NCI-H1436 treated with DMSO at 0.1 percent for 48 hours (cell line): ENCODE results near the gene PTPRM.
A peak's percentile ranks its signal among the peaks of the same experiment; 100 is the strongest.

ENCODE experiments used
- DNase-seq: peaks from one replicate; lab custom pipeline; 2025; lab: John Stamatoyannopoulos, UW

The PTPRM gene

DNA sequence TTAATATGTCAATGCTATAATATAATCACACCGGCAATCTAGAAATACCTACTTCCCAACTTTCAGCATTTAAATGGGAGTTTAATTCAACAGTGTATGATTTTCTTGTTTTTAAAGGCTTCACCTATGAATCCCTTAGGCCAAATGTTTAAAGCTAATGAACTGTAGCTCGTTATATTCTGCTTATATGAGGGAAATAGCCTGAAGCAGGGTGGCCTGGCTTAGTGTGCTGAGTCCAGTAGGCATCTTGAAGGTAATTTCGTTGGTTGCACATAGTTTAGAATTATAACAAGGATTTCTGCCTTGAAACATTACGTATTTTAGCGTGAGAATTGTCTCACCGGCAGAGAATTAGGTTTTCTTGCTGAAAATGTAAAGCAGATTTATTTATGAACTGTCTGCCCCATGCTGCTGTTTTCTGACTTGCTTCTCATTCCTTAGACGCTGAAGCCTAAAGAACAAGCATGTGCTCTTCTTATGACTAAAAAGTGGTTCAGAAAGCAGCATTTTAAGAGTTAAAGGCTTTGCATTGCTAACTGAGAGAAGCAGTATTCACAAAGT, 608.5 kb downstream of the PTPRM start:
- DNase-seq: no peak

DNA sequence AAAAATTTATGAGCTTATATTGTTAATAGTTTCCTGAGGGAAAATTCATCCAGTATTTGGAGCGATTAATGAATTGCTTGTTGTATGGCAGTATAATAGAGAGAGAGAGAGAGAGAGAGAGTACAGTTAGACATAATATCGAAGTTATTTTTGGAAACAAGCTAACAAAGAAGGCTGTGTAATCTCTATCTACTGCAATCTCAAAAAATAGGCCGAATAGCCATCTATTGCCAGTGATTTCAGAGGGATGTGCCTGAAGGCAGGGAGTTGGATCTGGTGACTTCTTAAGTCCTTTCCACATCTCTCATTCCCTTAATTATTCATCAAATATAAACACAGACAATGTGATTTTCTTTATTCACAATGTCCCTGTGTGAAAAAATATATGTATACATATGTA, 609.0 kb downstream of the PTPRM start:
- no peak for DNase-seq

DNA sequence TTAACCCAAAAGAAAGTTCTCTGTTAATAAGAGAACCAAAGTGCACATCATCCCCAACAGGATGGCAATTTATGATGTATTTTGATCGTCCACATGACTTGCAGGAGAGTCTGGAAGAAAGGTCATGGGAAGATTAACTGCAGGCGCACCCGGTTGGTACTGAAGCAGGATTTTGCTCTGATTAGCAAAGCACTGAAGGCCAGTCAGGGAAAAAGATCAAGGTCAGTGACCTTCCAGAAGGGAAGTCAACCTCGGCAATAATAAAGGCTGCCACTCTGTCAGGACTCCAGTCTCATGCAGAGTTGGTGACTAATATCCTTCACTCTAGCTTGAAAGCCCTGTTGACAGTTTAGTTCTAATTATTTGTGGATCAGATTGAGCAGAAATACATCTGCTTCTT, 609.4 kb downstream of the PTPRM start:
- DNase-seq: no peak

DNA sequence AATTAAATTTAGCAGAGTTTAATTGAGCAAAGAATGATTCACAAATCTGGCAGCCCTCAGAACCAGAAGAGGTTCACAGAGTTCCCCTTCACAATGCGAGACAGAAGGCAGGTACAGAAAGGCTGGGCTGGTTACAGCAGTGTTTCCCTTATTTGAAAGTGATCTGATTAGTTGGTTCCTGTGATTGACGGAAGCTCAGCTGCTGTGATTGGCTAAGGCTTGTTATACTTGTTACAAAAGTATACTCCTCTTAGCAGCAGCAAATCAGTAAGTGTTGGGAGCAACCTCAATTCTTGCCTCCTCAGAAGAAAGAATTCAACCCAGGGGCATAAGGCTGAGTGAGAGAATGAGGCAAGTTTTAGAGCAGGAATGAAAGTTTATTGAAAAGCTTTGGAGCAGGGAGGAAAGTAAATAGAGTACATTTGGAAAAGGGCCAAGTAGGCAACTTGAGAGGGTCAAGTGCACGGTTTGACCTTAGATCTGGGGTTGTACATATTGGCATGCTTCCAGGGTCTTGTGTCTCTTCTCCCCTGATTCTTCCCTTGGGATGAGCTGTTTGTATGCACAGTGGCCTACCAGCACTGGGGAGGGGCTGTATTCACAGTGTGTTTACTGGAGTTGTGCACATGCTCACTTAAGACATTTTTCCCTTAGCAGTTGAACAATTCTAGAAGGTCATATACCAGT, 610.4 kb downstream of the PTPRM start:
- DNase-seq: peak; percentile 38

DNA sequence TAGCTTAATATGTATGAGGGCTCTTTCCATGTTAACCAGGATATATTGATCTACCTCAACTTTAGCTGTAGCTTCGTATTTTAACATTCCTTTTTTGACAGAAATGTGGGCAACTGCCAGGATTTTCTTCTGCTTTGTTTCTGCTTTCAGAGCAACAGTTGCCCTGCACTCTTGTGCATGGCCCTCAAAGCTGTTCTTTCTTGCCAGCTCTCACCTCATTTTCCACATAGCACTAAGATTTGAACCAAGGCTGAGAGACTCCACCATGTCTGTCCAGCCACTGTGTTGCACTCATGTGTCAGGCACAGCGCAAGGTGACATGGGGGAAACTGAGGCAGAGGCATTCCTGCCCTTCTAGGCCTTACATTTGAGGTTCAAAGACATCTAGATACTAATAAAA, 619.3 kb downstream of the PTPRM start:
- DNase-seq: no peak

DNA sequence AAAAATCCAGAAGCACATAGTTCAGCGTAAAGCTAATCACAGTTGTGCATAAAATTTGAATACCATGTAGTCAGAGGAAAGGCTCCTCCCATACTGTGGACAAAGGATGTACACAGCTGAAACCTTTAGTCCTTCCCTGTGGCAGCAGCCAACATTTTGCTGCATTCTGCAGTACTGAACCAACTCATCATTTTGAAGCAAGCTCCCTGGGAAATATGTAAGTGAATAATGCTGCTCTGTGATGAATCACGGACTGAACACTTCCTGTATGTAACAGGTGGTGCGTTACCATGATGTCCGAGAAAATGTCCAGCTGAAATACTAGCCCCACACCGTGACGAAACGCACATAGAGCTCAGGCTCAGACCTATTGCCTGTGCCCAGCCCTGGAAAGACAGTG, 621.1 kb downstream of the PTPRM start:
- no peak for DNase-seq

DNA sequence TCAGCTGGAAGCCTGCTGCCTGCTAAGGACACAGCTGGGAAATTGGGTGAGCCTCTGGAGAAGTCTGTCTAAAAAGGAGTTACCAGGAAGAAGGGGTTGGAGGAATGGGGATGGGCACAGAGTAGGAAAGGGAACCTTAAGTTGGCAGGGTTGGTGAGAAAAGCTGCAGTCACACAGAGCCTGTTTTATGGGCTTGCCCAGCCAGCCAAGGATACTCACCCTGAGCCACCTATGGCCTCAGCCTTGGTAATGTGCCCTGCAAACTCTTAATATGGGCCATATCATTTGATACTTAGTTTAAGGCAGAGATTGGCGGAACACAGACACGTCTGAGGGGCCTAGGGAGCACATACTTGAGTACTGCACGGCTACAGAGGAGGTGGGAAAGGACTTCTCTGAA, 623.9 kb downstream of the PTPRM start:
- no peak for DNase-seq

DNA sequence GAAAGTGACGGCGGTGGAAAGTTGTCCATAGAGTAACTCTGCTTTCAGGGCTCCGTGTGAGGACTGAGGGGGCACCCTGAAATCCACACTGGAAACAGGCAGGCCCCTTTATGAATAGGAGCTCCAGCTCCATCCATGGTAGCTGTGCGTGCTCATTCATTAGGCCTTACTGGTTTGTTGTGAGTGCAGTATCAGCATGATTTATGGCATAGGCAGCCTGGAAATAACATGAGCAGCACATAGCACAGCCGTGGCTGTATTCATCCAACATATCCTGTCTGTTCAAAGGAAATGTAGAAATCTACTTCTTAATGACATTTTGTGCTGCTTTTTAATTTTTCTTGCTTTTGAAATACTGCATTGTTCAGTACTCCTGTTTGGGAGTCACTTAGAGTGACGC, 627.3 kb downstream of the PTPRM start:
- no peak for DNase-seq

DNA sequence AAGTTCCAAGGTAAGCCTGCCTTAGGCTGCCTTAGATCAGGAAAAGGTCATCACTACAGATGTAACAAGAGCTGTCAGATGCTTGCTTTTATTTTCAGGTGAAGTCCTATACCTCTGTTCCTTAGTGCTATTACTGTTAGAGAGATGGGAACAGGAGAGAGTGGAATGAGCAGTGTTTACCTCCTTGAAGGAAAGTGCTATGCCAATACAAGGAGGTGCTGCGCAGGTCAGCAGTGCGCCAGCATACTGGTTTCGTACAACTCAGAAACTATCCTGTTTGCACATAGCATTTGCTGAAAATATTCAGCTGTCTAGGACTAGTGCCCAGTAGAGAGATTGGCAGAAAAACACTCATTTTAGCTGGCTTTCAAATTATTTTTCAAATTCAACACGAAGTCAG, 629.1 kb downstream of the PTPRM start:
- no peak for DNase-seq

DNA sequence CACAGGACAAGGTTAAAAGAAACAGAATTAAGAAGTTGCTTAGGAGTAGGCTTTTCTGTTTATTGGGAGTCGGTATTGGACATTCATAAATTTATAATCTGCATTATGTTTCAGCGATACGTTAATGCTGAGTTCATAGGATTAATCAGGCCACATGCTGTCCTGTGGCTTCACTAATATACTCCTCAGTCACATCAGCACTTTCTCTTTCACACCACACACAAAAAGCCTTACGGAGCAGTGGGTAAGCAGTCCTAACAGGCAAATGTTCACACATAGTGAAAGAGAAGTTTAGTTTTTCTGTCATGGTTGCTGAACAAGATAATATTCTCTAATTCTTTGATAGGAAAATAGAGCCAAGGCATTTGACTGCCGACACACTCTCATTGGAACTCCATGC, 630.4 kb downstream of the PTPRM start:
- no peak for DNase-seq

DNA sequence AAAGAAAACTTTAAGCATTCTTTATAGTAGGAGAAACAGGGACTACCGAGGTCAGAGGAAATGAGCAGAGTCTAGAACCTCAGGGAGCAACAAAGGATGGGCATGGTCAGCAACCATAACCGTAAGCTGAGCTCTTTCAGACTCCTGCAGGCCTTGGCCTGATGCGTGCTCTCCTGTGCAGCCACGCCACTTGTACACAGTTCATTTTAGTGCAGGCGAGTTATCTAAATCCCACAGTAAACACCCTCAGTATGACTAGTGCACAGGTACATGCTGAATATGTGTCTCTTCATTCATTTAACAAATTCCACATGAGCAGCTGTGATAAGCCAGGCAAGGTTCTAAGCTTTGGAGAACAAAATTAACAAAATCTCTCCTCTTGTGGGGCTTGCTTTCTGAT, 640.9 kb downstream of the PTPRM start:
- DNase-seq: no peak

DNA sequence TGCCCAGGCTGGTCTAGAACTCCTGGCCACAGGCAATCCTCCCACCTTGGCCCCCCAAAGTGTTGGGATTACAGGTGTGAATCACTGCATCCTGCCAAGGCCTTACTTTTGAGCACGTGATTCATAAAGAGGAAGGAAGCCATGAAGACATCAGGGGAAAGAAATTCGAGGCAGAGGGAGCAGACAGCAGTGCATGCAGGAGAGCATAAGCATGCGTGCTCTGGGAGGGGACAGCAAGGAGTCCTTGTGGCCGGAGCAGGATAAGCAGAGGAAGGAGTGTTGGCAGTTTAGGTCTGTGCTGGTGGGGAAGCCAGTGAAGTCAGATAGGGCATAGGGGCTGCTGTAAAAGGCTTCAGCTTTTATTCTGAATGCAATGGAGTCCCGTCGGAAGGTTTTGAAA, 641.6 kb downstream of the PTPRM start:
- no peak for DNase-seq

DNA sequence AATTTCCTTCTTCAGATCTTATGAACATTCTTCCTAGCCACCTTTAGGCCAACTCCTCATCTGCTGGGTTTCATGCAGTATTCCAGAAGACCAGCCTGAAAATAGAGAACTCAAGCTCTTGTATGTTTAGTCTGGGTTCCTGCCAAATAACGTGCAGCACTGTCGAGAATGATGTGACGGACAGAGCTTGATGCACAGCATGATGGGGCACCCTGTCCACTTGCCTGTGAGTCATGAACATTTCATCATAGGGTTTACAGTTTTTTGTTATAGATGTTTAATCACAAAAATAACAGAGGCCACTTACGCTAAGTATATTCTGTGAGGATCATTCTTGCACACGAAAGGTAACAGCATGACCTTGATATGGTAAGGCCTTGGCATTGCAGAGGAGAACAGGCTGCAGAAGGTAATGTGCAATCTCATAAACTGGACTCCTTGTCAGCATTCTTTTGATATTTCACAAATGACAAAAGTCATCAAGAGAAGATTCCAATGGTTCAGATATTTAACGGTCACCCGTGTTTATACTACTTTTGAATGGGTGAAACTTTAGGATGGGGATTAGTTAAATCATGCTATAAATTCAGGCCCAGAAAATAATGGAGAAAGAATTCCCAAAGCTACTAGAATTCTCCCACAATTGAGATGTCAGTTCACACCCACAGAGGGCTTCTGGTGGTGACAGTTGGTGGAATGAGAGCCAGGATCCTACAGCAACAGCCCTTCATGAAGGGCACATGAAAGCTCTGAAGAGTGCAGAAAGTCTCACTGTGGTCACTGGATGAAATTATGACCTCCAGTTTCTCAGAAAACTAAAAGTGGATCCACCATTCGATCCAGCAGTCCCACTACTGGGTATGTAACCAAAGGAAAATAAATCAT, 646.0 kb downstream of the PTPRM start:
- no peak for DNase-seq

DNA sequence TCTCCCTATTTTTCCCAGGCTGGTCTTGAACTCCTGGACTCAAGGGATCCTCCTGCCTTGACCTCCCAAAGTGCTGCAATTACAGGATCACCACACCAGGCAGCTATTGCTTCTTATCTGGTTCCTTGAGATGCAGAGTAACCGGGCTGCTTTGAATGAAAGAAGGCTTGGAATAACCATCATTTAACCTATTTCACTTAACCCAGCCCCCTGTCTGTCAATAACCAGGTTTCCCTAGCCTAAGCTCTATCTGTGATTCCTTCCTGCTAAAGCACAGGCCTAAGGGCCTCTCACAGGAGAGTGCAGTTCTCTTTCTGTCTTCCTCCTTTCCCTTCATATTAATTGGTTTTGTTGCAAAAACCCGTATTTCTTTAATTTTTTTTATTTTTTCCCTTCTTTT, 648.6 kb downstream of the PTPRM start:
- DNase-seq: no peak

DNA sequence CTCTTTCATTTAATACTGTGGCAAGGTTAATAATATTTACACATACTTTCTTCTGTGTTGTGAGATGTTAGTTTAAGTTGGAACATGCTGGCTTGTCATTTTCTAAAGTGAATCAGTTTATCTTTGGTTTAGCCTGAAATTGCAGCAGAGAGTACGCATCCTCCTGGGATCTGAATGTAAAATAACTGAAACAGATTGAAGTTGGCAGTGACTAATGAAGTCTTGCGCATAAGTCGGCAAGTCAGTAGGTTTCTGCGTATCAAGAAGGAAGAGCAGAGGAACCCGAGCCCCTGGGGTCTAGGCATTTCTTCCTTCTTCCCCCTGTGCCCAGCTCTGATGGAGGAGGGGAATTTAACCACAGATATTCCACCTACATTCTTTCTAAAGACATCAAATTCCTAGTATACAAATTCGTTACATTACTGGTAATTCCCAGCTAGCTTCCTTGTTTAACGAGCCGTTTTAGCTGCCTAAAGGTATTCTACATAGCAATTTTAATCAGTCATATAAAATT, 650.0 kb downstream of the PTPRM start:
- DNase-seq: no peak

DNA sequence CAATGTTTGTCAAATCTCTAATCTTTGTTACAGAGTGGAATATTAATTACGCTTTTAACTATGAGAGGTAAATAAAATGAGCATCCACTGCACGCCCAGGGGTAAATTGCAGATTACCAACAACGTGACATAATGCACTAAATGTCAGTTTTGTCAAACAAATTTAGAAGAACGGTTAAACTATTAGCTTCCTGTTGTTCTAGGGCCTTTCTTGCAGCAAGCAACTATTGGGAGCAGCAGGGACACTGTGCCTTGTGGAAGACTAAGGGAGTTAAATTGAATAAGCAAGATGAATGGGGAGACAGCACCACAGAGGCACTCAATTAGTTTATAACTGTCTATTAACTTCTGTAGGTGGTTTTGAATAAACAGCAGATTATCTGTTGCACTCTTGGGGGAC, 651.1 kb downstream of the PTPRM start:
- DNase-seq: no peak

DNA sequence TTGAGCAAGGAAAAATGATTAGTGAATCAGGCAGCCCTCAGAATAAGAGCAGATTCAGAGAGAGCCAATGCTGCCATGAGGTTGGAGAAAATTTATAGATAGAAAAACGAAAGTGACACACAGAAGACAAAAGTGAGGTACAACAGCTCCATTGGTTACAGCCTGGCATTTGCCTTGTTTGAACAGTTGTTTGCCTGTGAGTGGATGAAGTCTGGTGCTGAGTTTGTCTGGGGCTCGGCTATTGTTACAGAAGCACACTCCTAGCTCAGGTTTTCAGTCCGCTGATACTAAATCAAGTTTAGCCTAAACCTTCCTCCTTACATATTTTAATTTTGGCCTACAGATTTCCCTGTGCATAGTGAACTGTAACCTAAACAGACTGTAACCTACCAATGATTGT, 654.3 kb downstream of the PTPRM start:
- no peak for DNase-seq

DNA sequence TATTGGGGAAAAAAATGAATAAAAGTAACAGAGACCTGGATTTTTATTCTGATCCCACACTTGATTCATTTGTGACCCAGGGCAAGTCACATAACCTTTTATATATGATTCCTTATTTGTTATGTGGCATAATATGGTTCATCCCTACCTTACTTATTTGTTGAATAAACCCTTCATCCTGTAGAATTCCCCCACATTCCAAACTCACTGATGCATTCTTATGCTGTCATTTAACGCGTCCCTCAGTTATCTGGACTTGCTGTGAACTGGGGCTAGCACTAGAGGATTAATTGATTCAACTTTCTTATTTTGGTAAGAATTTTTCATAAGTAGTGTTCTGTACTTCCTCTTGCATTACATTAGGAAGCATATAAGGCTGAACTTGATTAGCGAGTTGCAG, 657.5 kb downstream of the PTPRM start:
- no peak for DNase-seq

DNA sequence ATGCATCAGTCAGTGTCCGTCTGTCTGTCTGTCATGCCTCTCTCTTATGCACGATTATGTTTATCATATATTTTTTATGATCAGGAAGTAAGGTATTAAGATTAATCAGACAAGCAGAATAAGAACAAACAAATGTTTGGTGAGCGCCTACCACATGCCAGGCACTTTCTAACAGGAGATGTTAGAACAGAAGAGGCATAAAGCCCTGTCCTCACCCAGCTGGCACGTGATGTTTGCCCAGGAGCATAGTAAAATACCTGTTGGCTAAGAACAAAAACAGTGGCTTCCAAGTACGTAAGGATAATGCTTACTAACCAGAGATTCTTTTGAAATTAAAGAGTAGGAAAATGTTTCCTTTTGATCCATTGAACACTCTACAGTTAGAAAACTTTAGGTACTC, 661.9 kb downstream of the PTPRM start:
- DNase-seq: no peak

DNA sequence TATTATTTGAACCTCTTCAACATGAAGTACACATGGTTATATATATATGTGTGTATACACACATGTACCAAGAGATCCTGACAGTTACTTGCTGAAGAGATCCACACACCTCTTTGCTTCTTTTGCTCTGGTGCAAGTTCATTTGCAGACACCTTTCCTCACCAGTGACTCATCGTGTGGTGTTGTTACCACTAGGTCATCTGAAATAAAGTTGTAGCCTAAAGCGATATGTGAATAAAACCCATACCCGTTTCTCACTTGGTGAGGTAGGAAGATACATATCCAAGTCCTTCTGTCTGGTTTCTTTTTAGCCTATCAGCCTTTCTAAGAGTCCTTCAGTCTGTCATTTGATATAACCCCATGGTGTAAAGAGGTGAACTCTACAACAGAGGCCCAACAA, 662.7 kb downstream of the PTPRM start:
- no peak for DNase-seq

DNA sequence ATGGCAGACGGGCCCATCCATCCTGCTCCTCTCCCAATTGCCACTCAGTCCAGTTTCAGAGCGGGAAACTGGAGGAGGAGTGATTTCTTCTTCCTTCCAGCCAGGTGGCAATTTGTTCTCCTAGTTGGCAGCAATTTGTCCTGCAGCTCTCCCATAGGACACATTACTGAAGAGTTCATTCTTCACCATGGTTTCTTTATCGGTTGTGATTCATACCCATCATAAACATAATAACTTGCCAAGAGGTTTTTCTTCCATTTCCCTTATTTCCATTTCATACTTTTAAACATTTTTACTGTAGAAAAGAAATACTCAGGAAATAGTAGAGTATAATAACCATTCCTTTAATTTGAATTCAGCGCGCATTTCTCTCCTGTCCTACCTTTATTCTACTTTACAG, 664.2 kb downstream of the PTPRM start:
- DNase-seq: no peak

DNA sequence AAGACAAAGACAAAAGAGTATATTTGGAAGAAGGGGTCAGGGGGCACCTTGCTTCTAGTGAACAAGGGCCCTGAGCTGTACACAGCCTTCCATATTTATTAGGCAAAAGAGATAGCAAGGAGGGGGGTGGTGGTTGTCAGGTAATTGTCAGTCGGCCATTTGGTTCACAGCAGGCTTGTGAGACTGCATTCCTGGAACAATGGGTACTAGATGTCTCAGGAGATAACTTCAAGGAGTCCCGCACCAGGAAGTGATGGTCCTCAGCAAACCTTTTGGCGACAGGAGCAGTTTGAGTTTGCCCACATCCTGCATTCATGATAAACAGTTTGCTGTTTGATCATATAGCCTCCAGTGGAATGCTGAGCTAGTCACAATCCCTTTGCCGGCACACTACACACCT, 665.7 kb downstream of the PTPRM start:
- DNase-seq: no peak

DNA sequence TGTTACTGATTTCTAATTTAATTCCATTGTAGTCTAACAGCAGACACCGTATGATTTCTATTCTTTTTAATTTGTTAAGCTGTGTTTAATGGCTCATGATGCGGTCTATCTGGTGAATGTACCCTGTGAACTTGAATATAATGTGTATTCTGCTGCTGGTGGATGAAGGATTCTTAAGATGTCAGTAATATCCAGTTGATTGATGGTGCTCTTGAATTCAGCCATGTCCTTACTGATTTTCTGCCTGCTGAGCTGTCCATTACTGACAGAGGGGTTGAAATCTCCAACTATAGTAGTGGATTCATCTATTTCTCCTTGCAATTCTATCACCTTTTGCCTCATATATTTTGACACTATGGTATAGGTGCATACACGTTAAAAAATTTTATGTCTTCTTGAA, 668.8 kb downstream of the PTPRM start:
- DNase-seq: no peak
